Panc1 (cell line): ENCODE measurements around the gene MED13L.

Experiments used
- POLR2AphosphoS5 ChIP-seq: IDR thresholded peaks from 2 replicates; pipeline ENCODE4 v1.6.1; 2012; ENCODE audit warnings: mild to moderate bottlenecking, low read depth, low read length, moderate library complexity
- SIN3A ChIP-seq: IDR thresholded peaks from 2 replicates; pipeline ENCODE4 v1.6.1; 2012; ENCODE audit warnings: low read depth, mild to moderate bottlenecking, low read length, moderate library complexity, borderline replicate concordance; ENCODE audit not compliant: insufficient read depth
- TCF7L2 ChIP-seq: IDR thresholded peaks from 2 replicates; pipeline ENCODE4 v1.6.1; 2011; ENCODE audit warnings: mild to moderate bottlenecking, low read depth, low read length, inconsistent platforms
- TF ChIP-seq, protein P1 (sequence below): fragments of 450-650 bp; IDR thresholded peaks from 2 replicates; pipeline ENCODE4 v1.5.1; 2017; ENCODE audit warnings: mild to moderate bottlenecking
- TF ChIP-seq, protein P2 (sequence below), 2 experiments: IDR thresholded peaks; 2 replicates each; pipeline ENCODE4 v1.6.1; 2011 to 2012; ENCODE audit warnings: low read depth in 2 of 2, control low read depth in 1 of 2, low read length in 1 of 2, mild to moderate bottlenecking in 1 of 2, moderate library complexity in 1 of 2; ENCODE audit not compliant: insufficient read depth in 1 of 2

DNA sequence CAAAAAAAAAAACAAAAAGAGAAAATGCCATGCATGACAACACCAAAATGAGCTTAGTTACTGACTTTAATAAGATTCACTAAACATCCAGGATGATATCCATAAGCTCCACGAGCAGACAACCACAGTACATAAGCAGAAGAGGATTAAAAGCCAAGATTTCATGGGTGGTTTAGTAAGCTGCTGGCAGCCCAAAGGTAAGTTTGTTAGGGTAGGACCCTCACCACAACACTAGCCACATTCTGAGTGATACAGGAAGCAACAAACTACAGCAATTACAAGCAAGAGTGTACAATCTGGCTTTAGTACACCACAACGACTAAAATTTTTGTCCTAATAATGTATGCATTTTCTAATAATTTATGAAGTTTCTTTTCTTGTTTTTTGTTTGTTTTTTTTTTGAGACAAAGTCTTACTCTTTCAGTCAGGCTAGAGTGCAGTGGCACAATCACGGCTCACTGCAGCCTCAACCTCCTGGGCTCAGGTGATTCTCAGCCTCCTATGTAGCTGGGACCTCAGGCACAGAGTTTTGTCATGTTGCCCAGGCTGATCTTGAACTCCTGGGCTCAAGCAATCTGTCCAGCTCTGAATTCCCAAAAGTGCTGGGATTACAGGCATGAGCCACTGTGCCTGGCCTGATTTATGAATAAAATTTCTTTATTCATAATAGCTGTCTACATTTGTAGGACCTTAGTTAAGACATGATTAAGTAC, 221.4 kb downstream of the MED13L start:
- TF ChIP-seq, protein P1, sequence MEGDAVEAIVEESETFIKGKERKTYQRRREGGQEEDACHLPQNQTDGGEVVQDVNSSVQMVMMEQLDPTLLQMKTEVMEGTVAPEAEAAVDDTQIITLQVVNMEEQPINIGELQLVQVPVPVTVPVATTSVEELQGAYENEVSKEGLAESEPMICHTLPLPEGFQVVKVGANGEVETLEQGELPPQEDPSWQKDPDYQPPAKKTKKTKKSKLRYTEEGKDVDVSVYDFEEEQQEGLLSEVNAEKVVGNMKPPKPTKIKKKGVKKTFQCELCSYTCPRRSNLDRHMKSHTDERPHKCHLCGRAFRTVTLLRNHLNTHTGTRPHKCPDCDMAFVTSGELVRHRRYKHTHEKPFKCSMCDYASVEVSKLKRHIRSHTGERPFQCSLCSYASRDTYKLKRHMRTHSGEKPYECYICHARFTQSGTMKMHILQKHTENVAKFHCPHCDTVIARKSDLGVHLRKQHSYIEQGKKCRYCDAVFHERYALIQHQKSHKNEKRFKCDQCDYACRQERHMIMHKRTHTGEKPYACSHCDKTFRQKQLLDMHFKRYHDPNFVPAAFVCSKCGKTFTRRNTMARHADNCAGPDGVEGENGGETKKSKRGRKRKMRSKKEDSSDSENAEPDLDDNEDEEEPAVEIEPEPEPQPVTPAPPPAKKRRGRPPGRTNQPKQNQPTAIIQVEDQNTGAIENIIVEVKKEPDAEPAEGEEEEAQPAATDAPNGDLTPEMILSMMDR, result no peak
- TF ChIP-seq, protein P2, sequence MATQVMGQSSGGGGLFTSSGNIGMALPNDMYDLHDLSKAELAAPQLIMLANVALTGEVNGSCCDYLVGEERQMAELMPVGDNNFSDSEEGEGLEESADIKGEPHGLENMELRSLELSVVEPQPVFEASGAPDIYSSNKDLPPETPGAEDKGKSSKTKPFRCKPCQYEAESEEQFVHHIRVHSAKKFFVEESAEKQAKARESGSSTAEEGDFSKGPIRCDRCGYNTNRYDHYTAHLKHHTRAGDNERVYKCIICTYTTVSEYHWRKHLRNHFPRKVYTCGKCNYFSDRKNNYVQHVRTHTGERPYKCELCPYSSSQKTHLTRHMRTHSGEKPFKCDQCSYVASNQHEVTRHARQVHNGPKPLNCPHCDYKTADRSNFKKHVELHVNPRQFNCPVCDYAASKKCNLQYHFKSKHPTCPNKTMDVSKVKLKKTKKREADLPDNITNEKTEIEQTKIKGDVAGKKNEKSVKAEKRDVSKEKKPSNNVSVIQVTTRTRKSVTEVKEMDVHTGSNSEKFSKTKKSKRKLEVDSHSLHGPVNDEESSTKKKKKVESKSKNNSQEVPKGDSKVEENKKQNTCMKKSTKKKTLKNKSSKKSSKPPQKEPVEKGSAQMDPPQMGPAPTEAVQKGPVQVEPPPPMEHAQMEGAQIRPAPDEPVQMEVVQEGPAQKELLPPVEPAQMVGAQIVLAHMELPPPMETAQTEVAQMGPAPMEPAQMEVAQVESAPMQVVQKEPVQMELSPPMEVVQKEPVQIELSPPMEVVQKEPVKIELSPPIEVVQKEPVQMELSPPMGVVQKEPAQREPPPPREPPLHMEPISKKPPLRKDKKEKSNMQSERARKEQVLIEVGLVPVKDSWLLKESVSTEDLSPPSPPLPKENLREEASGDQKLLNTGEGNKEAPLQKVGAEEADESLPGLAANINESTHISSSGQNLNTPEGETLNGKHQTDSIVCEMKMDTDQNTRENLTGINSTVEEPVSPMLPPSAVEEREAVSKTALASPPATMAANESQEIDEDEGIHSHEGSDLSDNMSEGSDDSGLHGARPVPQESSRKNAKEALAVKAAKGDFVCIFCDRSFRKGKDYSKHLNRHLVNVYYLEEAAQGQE (IDR thresholded peaks at IDR 0.05; ENCODE audit: insufficient read depth in 1 of 2, low read depth in 2 of 2, low read length in 1 of 2), result no peak
- no peak for TF ChIP-seq POLR2AphosphoS5
- TF ChIP-seq SIN3A, result no peak
- TF ChIP-seq TCF7L2, result no peak
